Smooth muscle cell (in vitro differentiated cells): Measurements from ENCODE around the gene PGAM2. TPM values are rescaled to one million over a fixed set of nuclear protein-coding genes. Genes with fewer than 3 reads are reported as not detected.

Experiments
- DNase-seq: peaks from one replicate; lab custom pipeline; 2025; ENCODE audit not compliant: unreplicated experiment; lab: John Stamatoyannopoulos, UW
- H2AFZ ChIP-seq: fragments of 200-600 bp; sonication (generic); 2 replicates; pipeline ENCODE4 v1.6.0; 2016; ENCODE audit warnings: antibody characterized with exemption, low read depth, mild to moderate bottlenecking
- H3F3A ChIP-seq: fragments of 200-600 bp; sonication (generic); 2 replicates; pipeline ENCODE4 v1.6.0; 2017; ENCODE audit warnings: antibody characterized with exemption, low read depth
- H3K27ac ChIP-seq: fragments of 200-600 bp; sonication (generic); 2 replicates; pipeline ENCODE4 v1.5.1; 2016; ENCODE audit warnings: low read depth, mild to moderate bottlenecking
- H3K27me3 ChIP-seq: fragments of 200-600 bp; sonication (generic); 2 replicates; pipeline ENCODE4 v1.6.1; 2016; ENCODE audit warnings: low read depth, mild to moderate bottlenecking
- H3K36me3 ChIP-seq: fragments of 200-600 bp; sonication (generic); 2 replicates; pipeline ENCODE4 v1.5.1; 2016; ENCODE audit warnings: low read depth
- H3K4me1 ChIP-seq: fragments of 200-600 bp; sonication (generic); 2 replicates; pipeline ENCODE4 v1.5.1; 2016; ENCODE audit warnings: low read depth
- H3K4me2 ChIP-seq: fragments of 200-600 bp; sonication (generic); 2 replicates; pipeline ENCODE4 v1.6.0; 2016; ENCODE audit warnings: mild to moderate bottlenecking
- H3K4me3 ChIP-seq: fragments of 200-600 bp; sonication (generic); 2 replicates; pipeline ENCODE4 v1.5.1; 2016; ENCODE audit warnings: mild to moderate bottlenecking
- H3K79me2 ChIP-seq: fragments of 200-600 bp; sonication (generic); 2 replicates; pipeline ENCODE4 v1.6.0; 2016; ENCODE audit warnings: low read depth, mild to moderate bottlenecking
- H3K9ac ChIP-seq: fragments of 200-600 bp; sonication (generic); 2 replicates; pipeline ENCODE4 v1.6.0; 2016; ENCODE audit warnings: low read depth
- H3K9me3 ChIP-seq: fragments of 200-600 bp; sonication (generic); replicated peaks from 2 replicates; pipeline ENCODE4 v1.5.1; 2016; ENCODE audit warnings: low read depth
- H4K20me1 ChIP-seq: fragments of 200-600 bp; sonication (generic); 2 replicates; pipeline ENCODE4 v1.6.0; 2016; ENCODE audit warnings: low read depth
- CTCF ChIP-seq: fragments of 200-600 bp; sonication (generic); IDR thresholded peaks from 2 replicates; pipeline ENCODE4 v1.5.1; 2017; ENCODE audit warnings: borderline replicate concordance, mild to moderate bottlenecking, antibody characterized with exemption; ENCODE audit not compliant: insufficient read depth, poor library complexity, severe bottlenecking
- WGBS: methylation state at CpG from one replicate; pipeline ENCODE4 v1.1.7; 2016; ENCODE audit warnings: low lambda C conversion rate; 5-methylcytosine and 5-hydroxymethylcytosine counted together
- polyA plus RNA-seq: library from polyadenylated mRNA; unstranded; fragments of >200 nt; fragmentation: Nextera tagmentation; extraction: Ambion mirVana; gene quantifications from 2 replicates; pipeline ENCODE4 v1.2.1, GENCODE V29; 2016
- total RNA-seq: library from RNA; depleted of rRNA; stranded (reverse); fragments of >200 nt; gene quantifications from 2 replicates; pipeline ENCODE4 v1.2.3, GENCODE V29; 2014

The PGAM2 gene
- total and polyA plus RNA-seq, 2 experiments from 2014 or later = not detected

- Histone ChIP-seq H4K20me1 (no peaks in the 10 kb centered on the region), H3F3A (no peaks in the 10 kb centered on the region), H3K9ac (no peak overlapping the region), H3K9me3 (no peaks in the 10 kb centered on the region), H3K4me1 (peaks cover 6% of the 10 kb centered on the region), H2AFZ (no peak overlapping the region), H3K79me2 (no peaks in the 10 kb centered on the region), H3K4me2 (no peak overlapping the region), H3K36me3 (no peaks in the 10 kb centered on the region), H3K27me3 (no peaks in the 10 kb centered on the region), H3K4me3 (no peak overlapping the region), H3K27ac (no peak overlapping the region)
- WGBS = 96% methylated on average over 11 of the region's 11 CpGs
- TF ChIP-seq CTCF = no peak
- DNase-seq = no peak
Observed at GRCh38 chr7:44067064-44067951, 1.9 kb upstream of the PGAM2 start.

GRCh38 chr7:44066494-44067063, 1.2 kb upstream of the PGAM2 start:
- Histone ChIP-seq H4K20me1 (no peaks in the 10 kb centered on the region), H3K4me2 (no peak overlapping the region), H3K4me1 (peaks cover 6% of the 10 kb centered on the region), H3K27me3 (no peaks in the 10 kb centered on the region), H3K9ac (no peak overlapping the region), H3K27ac (no peak overlapping the region), H3K79me2 (no peaks in the 10 kb centered on the region), H3K9me3 (no peaks in the 10 kb centered on the region), H2AFZ (no peak overlapping the region), H3F3A (no peaks in the 10 kb centered on the region), H3K36me3 (no peaks in the 10 kb centered on the region), H3K4me3 (no peak overlapping the region)
- no peak for TF ChIP-seq CTCF
- WGBS = 90% methylated on average over 7 of the region's 7 CpGs
- no peak for DNase-seq

GRCh38 chr7:44066111-44066460, 719 bp upstream of the PGAM2 start:
- H3F3A ChIP-seq = no peaks in the 10 kb centered on the region
- no peak overlapping the region for H3K9ac ChIP-seq
- no peaks in the 10 kb centered on the region for H3K36me3 ChIP-seq
- no peaks in the 10 kb centered on the region for H3K79me2 ChIP-seq
- no peaks in the 10 kb centered on the region for H3K9me3 ChIP-seq
- no peak overlapping the region for H3K4me2 ChIP-seq
- H3K4me3 ChIP-seq = no peak overlapping the region
- H2AFZ ChIP-seq = no peak overlapping the region
- no peak for DNase-seq
- H3K4me1 ChIP-seq = peaks cover 6% of the 10 kb centered on the region
- H3K27me3 ChIP-seq = no peaks in the 10 kb centered on the region
- no peak for TF ChIP-seq CTCF
- no peak overlapping the region for H3K27ac ChIP-seq
- 77% methylated on average over 6 of the region's 6 CpGs for WGBS
- peaks cover 3% of the 10 kb centered on the region for H4K20me1 ChIP-seq
